K562 (cell line): ENCODE measurements around the gene HSD17B1. TPM values are rescaled to one million over a fixed set of nuclear protein-coding genes. Genes with fewer than 3 reads are reported as not detected.

Source experiments
- ARID2 ChIP-seq: fragments of 450-650 bp; IDR thresholded peaks from 2 replicates; pipeline ENCODE4 v1.6.1; 2017; ENCODE audit warnings: antibody characterized with exemption, mild to moderate bottlenecking
- CBX3 ChIP-seq, 2 experiments: IDR thresholded peaks; 1 replicate in 1 of 2; 2 replicates in 1 of 2; pipeline ENCODE4 v1.6.1; 2012; ENCODE audit warnings: inconsistent platforms in 2 of 2, low read length in 2 of 2, borderline replicate concordance in 1 of 2, control low read depth in 1 of 2
- CXXC5 ChIP-seq: fragments of 250-450 bp; sonication (Bioruptor Pico); IDR thresholded peaks from 2 replicates; pipeline ENCODE4 v1.8.0; 2022; ENCODE audit warnings: inconsistent platforms, mild to moderate bottlenecking, moderate library complexity
- HCFC1 ChIP-seq: IDR thresholded peaks from 2 replicates; pipeline ENCODE4 v1.6.1; 2012; ENCODE audit warnings: low read depth, low read length, improper control_type of control experiment
- SMAD4 ChIP-seq: fragments of 250-450 bp; sonication (Bioruptor Pico); conservative IDR thresholded peaks from 2 replicates; pipeline ENCODE4 v1.8.0; 2021; ENCODE audit warnings: inconsistent platforms, mild to moderate bottlenecking, moderate library complexity
- ZMIZ1 ChIP-seq, 2 experiments: fragments of 150-350 bp in 1 of 2; IDR thresholded peaks; 2 replicates each; pipeline ENCODE4 v1.6.1; 2012 to 2016; ENCODE audit warnings: low read depth in 2 of 2, low read length in 2 of 2, mild to moderate bottlenecking in 1 of 2, moderate library complexity in 1 of 2
- ZNF318 ChIP-seq, 2 experiments: fragments of 450-650 bp; IDR thresholded peaks; 2 replicates each; pipeline ENCODE4 v1.6.1; 2016; ENCODE audit warnings: mild to moderate bottlenecking in 2 of 2, borderline replicate concordance in 1 of 2, low read depth in 1 of 2, moderate library complexity in 1 of 2
- ZNF395 ChIP-seq: fragments of 200-800 bp; sonication (Bioruptor generic); IDR thresholded peaks from 2 replicates; pipeline ENCODE4 v1.6.1; 2017; ENCODE audit warnings: missing genetic modification characterization, missing compliant biosample characterization
- polyA plus RNA-seq, 8 experiments: library from polyadenylated mRNA; depleted of rRNA in 4 of 8; stranded (reverse) in 5 of 8; unstranded in 3 of 8; fragments of >200 nt; fragmentation: Nextera tagmentation in 2 of 8; fragmentation: Illumina TruSeq in 1 of 8; extraction: Ambion mirVana in 2 of 8; extraction: Trizol in 1 of 8; gene quantifications; 2 replicates each; pipeline versions ENCODE4 v1.2.1 to v1.2.3, GENCODE V29; 2011 to 2014; ENCODE audit warnings: inconsistent platforms in 1 of 8, missing spikeins in 1 of 8
- total RNA-seq, 7 experiments: library from RNA; depleted of rRNA in 6 of 7; stranded (reverse); fragments of >200 nt in 6 of 7; fragmentation: Illumina TruSeq in 2 of 7; extraction: Trizol in 2 of 7; gene quantifications; 2 replicates each; pipeline versions ENCODE4 v1.2.1 to v1.2.3, GENCODE V29; 2011 to 2021; ENCODE audit warnings: low replicate concordance in 1 of 7

Gene HSD17B1
- total and polyA plus RNA-seq, 9 of the 15 experiments (the other 6 are each of a cell fraction or from before 2014, with no cell fraction given) = 0.55 to 21.1 (median 3.6) TPM

GRCh38 chr17:42578282-42578869 lies 25.7 kb downstream of the HSD17B1 start (continued):
- TF ChIP-seq ZNF318 (IDR thresholded peaks at IDR 0.05; ENCODE audit: borderline replicate concordance in 1 of 2, low read depth in 1 of 2) = 0 out of 4 replicates have a peak, but pooled peaks of 1 of the 2 experiments have one; percentile 13
- 0 out of 2 replicates have a peak, but pooled peaks have one; percentile 35 for TF ChIP-seq ARID2
- TF ChIP-seq ZMIZ1 (IDR thresholded peaks at IDR 0.05; ENCODE audit: low read depth in 2 of 2, low read length in 2 of 2) = peak in 1 of 2 experiments; percentile 31; a peak in 1 of 4 replicates
- no peak for TF ChIP-seq CBX3 (IDR thresholded peaks at IDR 0.05; ENCODE audit: borderline replicate concordance in 1 of 2, low read length in 2 of 2)
- 0 out of 2 replicates have a peak, but pooled peaks have one; percentile 42 for TF ChIP-seq HCFC1
- TF ChIP-seq CXXC5 = peak; percentile 12
- peak; percentile 50; the same call in 1 of the 2 replicates for TF ChIP-seq SMAD4 (CRISPR knock-in tag)
- TF ChIP-seq ZNF395 (CRISPR knock-in tag) = no peak; the same call in 1 of the 2 replicates
